GM20431 (cell line): ENCODE measurements around the gene PITPNC1.
"Not testable (repeated sequence)": the region's sequence is repeated elsewhere in the genome, so short reads cannot be mapped to it uniquely, and the experiment has no call there.

Experiments
- in situ Hi-C: fragments of 300-500 bp; cut with MseI, MboI; formaldehyde crosslinking; loops from one replicate; pipeline ENCODE4 v1.15.0; 2020; ENCODE audit warnings: low sequenced_read_pairs; ENCODE audit not compliant: unreplicated experiment

PITPNC1 gene

GRCh38 chr17:67449065-67449464, 72.0 kb downstream of the PITPNC1 start:
- in situ Hi-C loops: no loop called here

- in situ Hi-C loops: no loop called here
Measured at GRCh38 chr17:67449845-67450755, 73.0 kb downstream of the PITPNC1 start.

GRCh38 chr17:67452681-67453554, 75.8 kb downstream of the PITPNC1 start:
- in situ Hi-C loops: no loop called here

- in situ Hi-C loops: no loop called here
Measured at GRCh38 chr17:67456103-67456502, 79.0 kb downstream of the PITPNC1 start.

- in situ Hi-C loops: no loop called here
Measured at GRCh38 chr17:67456889-67457288, 79.8 kb downstream of the PITPNC1 start.

GRCh38 chr17:67458203-67458602, 81.1 kb downstream of the PITPNC1 start:
- in situ Hi-C loops: no loop called here

- in situ Hi-C loops: no loop called here
Measured at GRCh38 chr17:67459985-67460384, 82.9 kb downstream of the PITPNC1 start.

- in situ Hi-C loops: no loop called here
Measured at GRCh38 chr17:67461228-67461780, 84.2 kb downstream of the PITPNC1 start.

GRCh38 chr17:67461876-67462275, 84.8 kb downstream of the PITPNC1 start:
- in situ Hi-C loops: no loop called here

GRCh38 chr17:67466251-67466796, 89.2 kb downstream of the PITPNC1 start:
- in situ Hi-C loops: no loop called here

- in situ Hi-C loops: no loop called here
Measured at GRCh38 chr17:67467500-67468455, 90.7 kb downstream of the PITPNC1 start.

- in situ Hi-C loops: no loop called here
Measured at GRCh38 chr17:67469208-67469980, 92.3 kb downstream of the PITPNC1 start.

GRCh38 chr17:67470163-67470562, 93.1 kb downstream of the PITPNC1 start:
- in situ Hi-C loops: no loop called here

GRCh38 chr17:67471118-67471517, 94.0 kb downstream of the PITPNC1 start:
- in situ Hi-C loops: no loop called here

- in situ Hi-C loops: not testable (repeated sequence)
Measured at GRCh38 chr17:67472606-67473005, 95.5 kb downstream of the PITPNC1 start.

GRCh38 chr17:67474081-67474661, 97.1 kb downstream of the PITPNC1 start:
- in situ Hi-C loops: no loop called here

- in situ Hi-C loops: no loop called here
Measured at GRCh38 chr17:67475161-67475937, 98.3 kb downstream of the PITPNC1 start.
